UCSD-AML1 (cell line): ENCODE measurements around the gene ITGB1BP2.
"Not testable (repeated sequence)": the region's sequence is repeated elsewhere in the genome, so short reads cannot be mapped to it uniquely, and the experiment has no call there.

ENCODE experiments used
- DNase-seq: peaks from one replicate; lab custom pipeline; 2025; ENCODE audit not compliant: unreplicated experiment; lab: John Stamatoyannopoulos, UW

The ITGB1BP2 gene

DNA sequence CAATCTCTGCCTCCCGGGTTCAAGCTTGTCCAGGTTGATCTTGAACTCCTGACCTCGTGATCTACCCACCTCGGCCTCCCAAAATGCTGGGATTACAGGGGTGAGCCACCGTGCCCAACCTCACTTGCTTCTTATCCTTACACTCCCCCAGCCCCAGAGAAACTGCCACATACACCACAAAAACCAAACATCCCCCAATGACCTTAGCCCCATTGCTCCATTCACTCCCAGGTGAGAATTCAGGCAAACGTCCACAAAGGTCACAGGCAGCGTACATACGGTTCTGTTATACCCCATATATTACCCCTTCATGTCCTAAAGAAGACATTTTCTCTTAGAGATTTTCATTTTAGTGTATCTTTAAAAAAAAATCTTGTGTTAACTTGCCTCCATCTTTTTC lies 1.1 kb upstream of the ITGB1BP2 start:
- DNase-seq = not testable (repeated sequence)

DNA sequence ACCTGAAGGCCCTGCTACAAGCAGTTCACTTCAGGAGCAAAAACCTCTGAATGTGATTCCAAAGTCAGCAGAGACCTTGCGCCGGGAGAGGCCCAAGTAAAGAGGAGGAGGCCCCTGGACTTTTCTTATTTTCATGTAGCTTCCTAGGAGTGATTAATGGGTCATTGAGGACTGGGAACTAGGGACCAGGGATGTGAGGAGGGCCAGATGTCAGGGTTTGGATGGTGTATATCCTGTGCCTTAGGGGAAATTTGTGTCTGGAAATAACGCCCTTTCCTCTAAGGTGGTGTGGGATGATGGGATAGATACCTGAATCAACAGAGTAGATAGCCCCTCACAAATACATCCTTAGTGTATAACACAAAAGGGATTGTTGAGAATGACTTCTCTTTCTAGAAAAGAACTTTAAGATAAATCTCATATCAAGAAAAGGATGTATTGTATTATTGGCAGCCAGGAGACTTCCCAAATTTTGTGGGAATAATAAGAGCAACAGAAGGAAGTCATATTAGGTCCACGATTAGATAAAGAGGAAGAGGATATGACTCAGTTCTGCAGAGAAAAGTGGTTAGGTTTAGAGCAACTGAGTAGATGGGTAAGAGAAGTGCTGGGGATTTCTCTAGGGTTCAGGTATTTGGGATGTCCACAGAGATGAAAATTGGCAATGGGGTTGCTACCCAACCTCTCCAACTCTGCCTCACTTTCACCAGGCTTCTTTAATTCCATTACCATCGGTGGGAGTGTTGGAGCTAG lies 1.1 kb downstream of the ITGB1BP2 start:
- no peak for DNase-seq

DNA sequence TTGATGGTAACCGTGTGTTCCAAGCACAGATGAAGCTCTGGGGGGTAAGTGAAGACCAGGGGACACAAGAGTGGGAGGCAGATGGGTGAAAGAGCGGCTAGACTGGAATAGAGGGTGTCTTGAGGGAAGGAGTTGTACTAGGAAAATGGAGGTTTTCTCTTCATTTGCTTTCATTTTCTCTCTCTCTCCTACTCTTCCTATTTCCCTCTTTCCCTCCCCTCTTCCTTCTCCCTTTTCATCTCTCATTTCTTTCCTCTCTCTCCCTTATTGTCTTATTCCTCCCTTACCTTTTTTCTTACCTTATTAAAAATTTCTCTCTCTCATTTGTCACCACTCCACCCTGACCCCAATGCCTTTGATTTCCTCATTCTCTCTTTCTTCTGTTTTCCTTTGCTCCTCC lies 3.0 kb downstream of the ITGB1BP2 start:
- DNase-seq = no peak

DNA sequence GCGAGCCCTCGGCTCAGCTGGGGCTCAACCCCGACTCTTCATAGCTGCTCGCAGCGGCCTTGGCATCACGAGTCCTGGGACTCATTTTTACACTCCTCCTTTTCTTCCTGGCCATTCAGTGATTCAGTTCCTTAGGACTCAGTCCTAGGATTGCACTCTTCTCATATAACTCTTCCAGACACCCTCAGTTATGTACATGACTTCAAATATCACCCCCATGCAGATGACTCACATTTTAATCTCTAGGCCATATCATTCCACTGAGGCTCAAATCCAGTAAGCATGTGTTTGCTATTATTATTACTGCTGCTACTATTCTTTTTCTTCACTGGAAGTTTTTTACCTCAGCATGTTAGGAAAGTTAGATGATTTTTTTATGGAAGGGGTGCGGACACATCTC lies 14.4 kb downstream of the ITGB1BP2 start:
- DNase-seq = no peak

DNA sequence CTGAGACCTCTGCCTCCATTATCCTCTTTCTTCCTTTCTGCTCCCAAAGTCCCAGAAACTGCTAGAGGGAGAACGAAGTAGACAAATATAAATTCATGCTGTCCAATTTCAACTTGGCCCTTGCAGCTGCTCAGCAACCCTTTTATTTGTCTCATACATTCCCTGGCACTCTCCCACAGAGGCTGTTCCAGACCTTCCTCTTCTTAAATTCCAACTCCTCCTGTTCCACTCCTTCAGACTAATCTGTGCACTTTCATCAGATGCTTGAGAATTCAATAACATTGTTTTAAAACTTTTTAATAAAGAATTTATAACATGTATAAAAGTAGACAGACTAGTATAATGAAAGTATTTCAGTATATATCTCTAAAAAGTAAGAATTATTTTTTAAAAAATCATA lies 15.4 kb downstream of the ITGB1BP2 start:
- not testable (repeated sequence) for DNase-seq

DNA sequence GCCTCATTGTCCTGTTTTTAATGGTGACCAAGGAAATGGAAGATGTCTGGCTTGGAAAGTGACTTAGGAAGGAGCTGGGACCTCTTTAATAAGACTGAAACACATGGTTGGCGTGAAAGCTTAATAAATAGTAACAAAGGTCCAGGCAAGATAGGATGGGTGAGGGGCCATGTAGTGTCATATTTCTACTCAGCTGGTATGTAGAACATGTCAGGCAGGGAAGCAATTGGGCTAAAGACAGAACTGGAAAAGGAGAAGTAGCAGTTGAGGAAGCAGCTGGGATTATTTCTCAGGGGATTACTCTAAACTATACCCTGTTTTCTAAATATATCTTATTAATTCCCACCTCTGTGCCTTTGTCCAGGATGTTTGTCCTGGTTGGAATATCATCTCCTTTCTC lies 18.6 kb downstream of the ITGB1BP2 start:
- no peak for DNase-seq

DNA sequence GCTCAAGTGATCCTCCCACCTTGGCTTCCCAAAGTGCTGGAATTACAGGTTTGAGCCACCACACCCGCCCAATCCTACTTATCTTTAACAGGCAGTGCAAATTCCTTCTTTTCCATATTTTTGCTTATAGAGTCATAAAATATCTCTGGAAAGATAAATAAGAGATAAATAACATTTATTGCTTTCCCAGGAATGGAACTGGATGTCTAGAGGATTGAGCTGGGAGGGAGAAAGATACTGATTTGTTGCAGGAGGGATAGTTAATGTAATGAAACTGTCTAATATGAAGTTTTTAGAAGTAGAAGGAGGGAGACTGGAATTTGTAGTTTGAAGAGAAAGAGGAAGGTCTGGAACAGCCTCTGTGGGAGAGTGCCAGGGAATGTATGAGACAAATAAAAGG lies 20.2 kb downstream of the ITGB1BP2 start:
- no peak for DNase-seq

DNA sequence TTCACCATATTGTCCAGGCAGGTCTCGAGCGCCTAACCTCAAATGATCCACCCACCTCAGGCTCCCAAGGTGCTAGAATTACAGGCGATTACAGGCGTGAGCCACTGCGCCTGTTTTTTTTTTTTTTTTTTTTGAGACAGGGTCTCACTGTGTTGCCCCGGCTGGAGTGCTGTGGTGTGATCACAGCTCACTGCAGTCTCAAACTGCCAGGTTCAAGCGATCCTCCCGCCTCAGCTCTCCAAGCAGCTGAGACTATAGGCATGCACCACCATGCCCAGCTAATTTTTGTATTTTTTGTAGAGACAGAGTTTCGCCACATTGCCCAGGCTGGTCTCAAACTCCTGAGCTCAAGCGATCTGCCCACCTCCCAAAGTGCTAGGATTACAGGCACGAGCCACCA lies 22.9 kb downstream of the ITGB1BP2 start:
- DNase-seq = not testable (repeated sequence)

DNA sequence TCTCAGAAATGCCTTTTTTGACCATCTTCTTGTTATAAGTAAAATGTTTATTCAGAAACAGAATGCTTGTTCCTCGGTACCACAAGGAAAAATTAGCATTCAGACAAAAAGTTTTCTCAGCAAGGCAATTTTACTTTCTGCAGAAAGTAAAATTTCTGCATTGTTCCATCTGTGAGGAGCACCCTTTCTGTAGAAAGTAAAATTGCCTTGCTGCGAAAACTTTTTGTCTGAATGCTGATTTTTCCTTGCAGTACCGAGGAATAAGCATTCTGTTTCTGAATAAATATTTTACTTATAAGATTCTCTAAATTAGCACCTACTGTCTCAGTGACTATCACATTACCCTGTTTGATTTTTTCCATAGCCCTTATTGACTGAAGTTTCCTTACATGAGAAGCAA lies 24.8 kb downstream of the ITGB1BP2 start:
- no peak for DNase-seq

DNA sequence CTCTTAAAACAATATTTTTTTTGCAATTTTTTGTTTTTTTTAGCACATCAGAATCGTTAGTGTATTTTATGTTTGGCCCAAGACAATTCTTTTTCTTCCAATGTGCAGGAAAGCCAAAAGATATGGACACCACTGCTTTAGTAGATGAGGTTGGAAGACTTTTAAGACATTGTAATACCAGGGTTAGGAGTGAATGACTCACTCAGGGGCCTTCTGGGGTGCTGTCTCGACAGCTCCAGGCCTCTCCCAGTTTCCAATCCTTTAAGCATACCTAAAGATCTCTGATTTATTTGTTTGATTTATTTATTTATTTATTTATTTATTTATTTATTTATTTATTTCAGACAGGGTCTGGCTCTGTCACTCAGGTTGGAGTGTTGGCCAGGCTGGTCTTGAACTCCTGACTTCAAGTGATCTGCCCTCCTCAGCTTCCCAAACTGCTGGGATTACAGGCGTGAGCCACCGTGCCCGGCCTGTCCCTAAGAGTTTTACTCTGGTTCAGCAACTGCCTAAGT lies 47.7 kb downstream of the ITGB1BP2 start:
- DNase-seq = not testable (repeated sequence)

DNA sequence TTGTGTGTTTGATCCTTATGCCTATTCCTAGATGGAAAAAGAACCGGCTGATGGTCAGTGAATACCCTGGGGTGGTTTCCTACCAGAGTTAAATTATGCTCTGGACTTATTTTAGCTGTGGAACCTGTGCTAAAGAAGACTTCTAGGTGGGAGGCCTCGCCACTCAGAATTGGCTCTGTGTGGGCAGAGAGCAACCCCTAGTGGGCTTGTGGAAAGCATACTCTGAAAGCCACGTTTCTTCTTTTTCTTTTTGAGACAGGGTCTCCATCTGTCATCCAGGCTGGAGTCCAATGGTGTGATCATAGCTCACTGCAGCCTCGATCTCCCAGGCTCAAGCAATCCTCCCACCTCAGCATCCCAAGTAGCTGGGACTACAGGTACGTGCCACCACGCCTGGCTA lies 48.3 kb downstream of the ITGB1BP2 start:
- DNase-seq = not testable (repeated sequence)

DNA sequence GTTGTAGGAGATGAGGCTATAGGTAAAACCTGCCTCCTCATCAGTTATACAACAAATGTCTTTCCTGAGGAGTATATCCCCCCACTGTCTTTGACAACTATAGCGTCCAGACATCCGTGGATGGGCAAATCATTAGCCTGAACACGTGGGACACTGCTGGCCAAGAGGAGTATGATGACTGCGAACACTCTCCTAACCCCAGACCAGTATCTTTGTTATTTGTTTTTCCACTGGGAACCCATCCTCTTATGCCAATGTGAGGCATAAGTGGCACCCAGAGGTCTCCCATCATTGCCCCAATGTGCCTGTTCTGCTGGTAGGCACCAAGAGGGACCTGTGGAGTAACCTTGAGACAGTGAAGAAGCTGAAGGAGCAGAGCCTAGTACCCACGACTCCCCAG lies 50.9 kb downstream of the ITGB1BP2 start:
- DNase-seq = not testable (repeated sequence)
